NCI-H82 (cell line): ENCODE results near the gene STK38.
"Not testable (repeated sequence)": the region's sequence is repeated elsewhere in the genome, so short reads cannot be mapped to it uniquely, and the experiment has no call there.

ENCODE experiments used
- DNase-seq: peaks from one replicate; lab custom pipeline; 2025; lab: John Stamatoyannopoulos, UW

Gene STK38

DNA sequence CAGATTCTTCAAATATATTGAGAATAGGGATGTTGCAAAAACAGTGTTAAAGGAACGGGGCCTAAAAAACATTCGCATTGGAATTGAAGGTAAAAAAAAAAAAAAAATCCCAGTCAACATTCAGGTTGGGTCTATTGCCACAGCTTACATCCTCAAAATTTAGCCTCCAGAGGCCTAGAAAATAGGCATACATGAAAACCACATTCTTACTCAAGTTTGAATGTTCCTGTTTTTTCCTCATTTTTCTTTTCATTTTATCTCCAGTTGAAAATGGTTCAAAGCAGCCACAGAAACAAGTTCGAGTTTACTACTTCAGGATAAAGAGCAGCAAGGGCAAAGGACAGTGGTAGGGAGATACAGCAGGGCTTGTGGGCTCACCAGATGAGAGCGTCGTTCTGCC is 62.5 kb downstream of the STK38 start:
- DNase-seq: no peak

- DNase-seq: not testable (repeated sequence)
Measured at GRCh38 chr6:36483326-36483725, 64.0 kb downstream of the STK38 start.

- peak; percentile 19 for DNase-seq
Measured at GRCh38 chr6:36479256-36479655, 68.0 kb downstream of the STK38 start.

- peak; percentile 47 for DNase-seq
Measured at GRCh38 chr6:36478051-36478526, 69.2 kb downstream of the STK38 start.

- peak; percentile 84 for DNase-seq
Measured at GRCh38 chr6:36469946-36470345, 77.3 kb downstream of the STK38 start.

- peak; percentile 19 for DNase-seq
Measured at GRCh38 chr6:36469148-36469661, 78.1 kb downstream of the STK38 start.

- no peak for DNase-seq
Measured at GRCh38 chr6:36467625-36468024, 79.7 kb downstream of the STK38 start.

- no peak for DNase-seq
Measured at GRCh38 chr6:36464233-36464632, 83.0 kb downstream of the STK38 start.

DNA sequence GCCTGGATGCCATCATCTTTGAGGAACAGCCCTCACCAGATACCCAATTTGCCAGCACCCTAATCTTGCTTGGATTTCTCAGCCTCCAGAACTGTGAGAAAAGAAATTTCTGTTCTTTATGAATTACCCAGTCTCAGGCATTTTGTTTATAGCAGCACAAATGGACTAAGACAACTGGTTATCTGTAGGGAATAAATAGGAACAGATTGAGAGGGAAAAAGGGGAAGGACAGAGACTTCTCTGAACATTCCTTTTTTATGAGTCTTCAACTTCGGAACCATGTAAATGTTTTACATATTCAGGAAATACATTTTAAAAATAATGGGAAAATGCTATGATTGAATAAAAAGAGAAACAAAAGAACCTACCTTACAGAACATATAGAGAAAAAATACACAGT is 83.6 kb downstream of the STK38 start:
- no peak for DNase-seq

- DNase-seq: no peak
Measured at GRCh38 chr6:36461646-36462045, 85.6 kb downstream of the STK38 start.

GRCh38 chr6:36460916-36461315 is 86.4 kb downstream of the STK38 start:
- DNase-seq: no peak

GRCh38 chr6:36459501-36459900 is 87.8 kb downstream of the STK38 start:
- DNase-seq: no peak

DNA sequence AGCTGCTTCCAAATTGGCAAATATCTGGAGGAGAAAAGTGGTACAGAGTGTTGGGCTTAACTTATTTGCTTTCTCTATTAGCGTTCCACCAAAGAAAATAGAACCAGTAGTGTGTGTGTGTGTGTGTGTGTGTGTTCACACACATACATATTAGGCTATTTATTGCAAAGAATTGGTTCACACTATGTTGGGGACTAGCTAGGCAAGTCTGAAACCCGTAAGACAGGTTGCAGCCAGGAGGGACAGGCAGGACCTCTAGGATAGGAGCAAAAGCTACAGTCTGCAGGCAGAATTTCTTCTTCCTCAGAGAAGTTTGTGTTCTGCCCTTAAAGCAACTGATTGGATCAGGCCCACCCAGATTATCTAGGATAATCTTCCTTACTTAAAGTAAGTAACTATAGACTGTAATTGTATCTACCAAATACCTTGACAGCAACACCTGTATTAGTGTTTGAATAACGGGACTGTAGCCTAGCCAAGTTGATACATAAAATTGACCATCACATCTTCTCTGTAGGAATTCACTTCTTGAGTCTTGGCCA is 91.7 kb downstream of the STK38 start:
- DNase-seq: peak; percentile 71

DNA sequence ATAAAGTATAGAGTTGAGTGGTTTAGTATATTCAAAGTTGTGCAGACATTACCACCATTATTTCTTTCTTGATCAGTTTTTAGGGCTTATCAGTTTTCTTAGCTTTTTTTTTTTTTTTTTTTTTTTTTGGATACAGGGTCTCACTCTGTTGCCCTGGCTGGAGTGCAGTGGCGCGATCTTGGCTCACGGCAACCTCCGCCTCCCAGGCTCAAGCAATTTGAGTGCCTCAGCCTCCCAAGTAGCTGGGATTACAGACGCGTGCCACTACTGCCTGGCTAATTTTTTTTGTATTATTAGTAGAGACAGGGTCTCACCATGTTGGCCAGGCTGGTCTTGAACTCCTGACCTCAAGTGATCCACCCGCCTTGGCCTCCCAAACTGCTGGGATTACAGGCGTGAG is 94.4 kb downstream of the STK38 start:
- DNase-seq: not testable (repeated sequence)

- not testable (repeated sequence) for DNase-seq
Measured at GRCh38 chr6:36449173-36449572, 98.1 kb downstream of the STK38 start.

DNA sequence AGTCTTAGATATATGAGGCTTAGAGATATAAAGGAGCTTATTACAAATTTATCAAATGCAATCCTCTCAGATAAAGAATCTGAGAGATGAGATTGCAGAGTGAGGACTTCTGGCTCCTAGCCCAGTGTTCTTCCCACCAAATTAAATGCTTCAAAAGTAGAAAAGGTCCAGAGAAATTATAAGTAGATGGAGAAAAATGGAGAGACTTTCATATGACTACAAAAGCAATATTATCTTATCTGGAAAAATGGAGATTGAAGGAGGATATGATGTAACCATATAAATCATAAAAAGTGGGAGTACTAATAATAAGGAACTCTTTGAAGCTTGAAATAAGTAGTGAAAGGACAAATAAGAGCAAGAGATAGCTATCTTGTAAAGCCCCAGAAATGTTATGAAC is 101.7 kb downstream of the STK38 start:
- no peak for DNase-seq

GRCh38 chr6:36444470-36444869 is 102.8 kb downstream of the STK38 start:
- peak; percentile 94 for DNase-seq
